Motor neuron (in vitro differentiated cells): ENCODE measurements around the gene PTPRE. TPM values are rescaled to one million over a fixed set of nuclear protein-coding genes. Genes with fewer than 3 reads are reported as not detected.
A peak's percentile ranks its signal among the peaks of the same experiment; 100 is the strongest.

Experiments used
- ATAC-seq, 8 experiments: fragments of 200-7000 bp; cut with Tn5 transposase; replicated peaks in 6 of 8; 2 replicates each; pipeline ENCODE4 v1.8.0; 2021; ENCODE audit warnings: mild to moderate bottlenecking in 8 of 8, moderate library complexity in 8 of 8
- H3K27ac ChIP-seq, 2 donors: fragments of 250-450 bp; sonication (Bioruptor Pico); 2 replicates each; pipeline ENCODE4 v1.9.0; 2021; ENCODE audit warnings: antibody characterized with exemption in 2 of 2, mild to moderate bottlenecking in 2 of 2, moderate library complexity in 1 of 2
- H3K4me1 ChIP-seq, 2 donors: fragments of 250-450 bp; sonication (Bioruptor Pico); replicated peaks in 1 of 2; 2 replicates each; pipeline ENCODE4 v1.6.1; 2021; ENCODE audit warnings: antibody characterized with exemption in 2 of 2, mild to moderate bottlenecking in 2 of 2, moderate library complexity in 1 of 2
- H3K4me3 ChIP-seq, 5 donors: fragments of 250-450 bp; sonication (Bioruptor Pico); 2 replicates each; pipeline ENCODE4 v1.9.0; 2021; ENCODE audit warnings: antibody characterized with exemption in 5 of 5, mild to moderate bottlenecking in 5 of 5, moderate library complexity in 4 of 5
- WGBS, 10 experiments: fragments of 450-650 bp; shearing (Covaris generic); methylation state at CpG; one replicate each; pipeline ENCODE4 v1.0.0; 2022; 5-methylcytosine and 5-hydroxymethylcytosine counted together
- in situ Hi-C, 9 experiments: fragments of 400-800 bp; cut with MboI; loops; one replicate each; pipeline ENCODE4 v1.15.0; 2021; ENCODE audit warnings: low sequenced_read_pairs in 9 of 9, low pct_unique_long_range_greater_than_20kb in 2 of 9; ENCODE audit not compliant: unreplicated experiment in 9 of 9
- total RNA-seq, 8 experiments: library from RNA; unstranded; fragments of 300-600 nt; gene quantifications; 2 replicates each; pipeline versions ENCODE4 v1.2.3 to v1.2.4, GENCODE V29; 2022

Gene PTPRE
- total RNA-seq, 8 experiments from 2014 or later = 0.09 to 17.6 (median 3.9) TPM

DNA sequence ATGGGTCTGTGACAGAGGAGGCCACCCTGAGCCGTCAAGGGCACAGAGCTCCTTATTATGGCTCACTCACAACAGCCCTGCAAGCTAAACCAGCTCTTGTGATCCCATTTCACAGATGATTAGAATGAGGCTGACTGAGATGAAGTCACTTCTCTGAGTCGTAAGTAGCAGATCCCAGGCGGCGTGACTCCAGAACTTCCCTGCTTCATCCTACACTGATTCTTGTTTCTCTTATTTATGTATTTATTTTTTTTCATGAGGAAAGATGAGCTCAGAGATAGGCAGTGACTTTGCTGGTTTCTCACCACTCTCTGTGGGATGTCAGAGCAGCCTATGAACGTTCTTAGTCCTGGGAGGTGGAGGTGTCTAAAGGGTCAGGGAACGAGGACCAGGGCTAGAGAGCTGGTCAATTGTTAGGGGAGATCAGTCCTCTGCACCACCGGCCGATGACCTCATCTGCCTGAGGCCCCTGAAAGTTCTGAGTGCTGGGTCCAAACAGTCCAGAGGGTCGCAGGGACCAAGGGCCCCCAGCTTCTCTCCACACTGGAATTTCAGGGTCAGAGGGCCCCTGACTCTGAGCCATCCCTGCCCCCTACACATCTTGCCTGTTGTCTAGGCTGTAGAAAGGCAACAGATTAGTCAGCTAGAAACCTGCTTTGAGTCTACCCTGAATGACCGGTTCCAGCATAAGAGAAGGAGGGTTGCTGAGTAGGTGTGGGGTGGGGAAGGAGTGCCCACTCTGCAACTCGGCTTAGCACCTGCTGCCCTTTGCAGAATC is 32.0 kb upstream of the PTPRE start:
- Histone ChIP-seq H3K4me3 (no peak overlapping the region), H3K4me1 (no peaks in the 10 kb centered on the region), H3K27ac (no peak overlapping the region)
- no peak for ATAC-seq
- WGBS, 10 experiments = 30 to 80% (median 69%) methylated on average over 1 to 7 of the region's 11 CpGs; no CpG with 5 or more reads in 3 of the 10 experiments
- in situ Hi-C loops = no loop called here

GRCh38 chr10:127875449-127875765 is 31.5 kb upstream of the PTPRE start:
- Histone ChIP-seq H3K27ac (no peak overlapping the region), H3K4me3 (no peak overlapping the region), H3K4me1 (no peaks in the 10 kb centered on the region)
- in situ Hi-C loops = no loop called here
- 0 to 86% (median 70%) methylated on average over 2 to 4 of the region's 6 CpGs; no CpG with 5 or more reads in 5 of the 10 experiments for WGBS, 10 experiments
- ATAC-seq = no peak

DNA sequence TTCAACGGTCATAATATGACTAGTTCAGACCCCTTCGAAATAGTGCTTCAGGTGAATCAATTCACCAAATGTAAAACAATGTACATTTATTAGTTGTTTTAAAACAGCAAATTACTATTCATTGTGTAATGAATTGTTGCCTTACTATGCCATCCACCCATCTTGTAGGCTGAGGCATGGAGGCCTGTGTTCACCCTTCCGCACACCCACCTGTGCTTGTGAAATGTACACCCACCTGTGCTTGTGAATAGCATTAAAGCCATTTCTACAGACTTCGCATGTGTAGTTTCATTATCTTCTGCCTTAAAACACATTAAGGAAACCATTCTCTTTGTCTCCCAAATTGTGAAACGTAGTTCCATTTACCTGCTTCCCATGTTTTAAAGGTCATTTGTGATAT is 31.0 kb upstream of the PTPRE start:
- ATAC-seq = no peak

GRCh38 chr10:127877116-127877515 is 29.8 kb upstream of the PTPRE start:
- Histone ChIP-seq H3K4me3 (no peak overlapping the region), H3K4me1 (no peaks in the 10 kb centered on the region), H3K27ac (no peak overlapping the region)
- in situ Hi-C loops = no loop called here
- 43 to 100% (median 93%) methylated on average over 1 to 4 of the region's 4 CpGs for WGBS, 10 experiments
- ATAC-seq = peak in 2 of 8 experiments; percentile 21 to 49

More for the DNA sequence above, 31.0 kb upstream of the PTPRE start:
- Histone ChIP-seq H3K4me3 (no peak overlapping the region), H3K4me1 (no peaks in the 10 kb centered on the region), H3K27ac (no peak overlapping the region)
- in situ Hi-C loops = no loop called here
- WGBS, 10 experiments = 41 to 97% (median 82%) methylated on average over 2 to 5 of the region's 5 CpGs

GRCh38 chr10:127877699-127878098 is 29.2 kb upstream of the PTPRE start:
- 21 to 85% (median 66%) methylated on average over 2 to 5 of the region's 5 CpGs; no CpG with 5 or more reads in 2 of the 10 experiments for WGBS, 10 experiments
- Histone ChIP-seq H3K4me1 (no peaks in the 10 kb centered on the region), H3K27ac (no peak overlapping the region), H3K4me3 (no peak overlapping the region)
- in situ Hi-C loops = no loop called here
- ATAC-seq = peak in 2 of 8 experiments; percentile 45 to 57

DNA sequence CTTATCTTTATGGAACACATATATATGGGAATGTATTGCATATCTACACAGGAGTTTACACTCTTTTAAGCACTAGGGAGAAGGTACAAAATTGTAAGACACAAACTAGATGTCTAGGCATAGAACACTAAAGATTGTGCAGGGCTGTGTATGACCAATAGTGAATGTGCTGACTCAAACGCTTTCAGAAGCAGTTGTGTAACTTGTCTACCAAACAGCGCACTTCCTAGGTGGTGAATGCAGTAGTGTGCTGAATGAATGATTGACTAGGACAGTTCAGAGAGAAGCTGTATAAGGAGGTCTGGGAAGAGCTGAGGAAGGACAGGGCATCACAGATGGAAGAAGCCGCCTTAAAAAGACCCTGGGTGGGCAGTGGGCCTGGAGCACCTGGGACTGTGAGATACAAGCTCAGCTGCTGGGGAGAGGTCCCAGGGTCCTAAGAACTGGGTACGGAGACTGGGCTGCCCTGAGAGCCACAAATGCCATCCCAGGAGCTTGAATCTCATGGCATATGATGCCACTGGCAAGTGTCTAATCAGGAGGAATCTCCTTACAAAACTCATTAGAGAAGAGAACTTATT is 28.3 kb upstream of the PTPRE start:
- H3K27ac ChIP-seq = no peak overlapping the region
- H3K4me3 ChIP-seq = no peak overlapping the region
- WGBS, 10 experiments = 7 to 100% (median 89%) methylated on average over 1 to 3 of the region's 4 CpGs
- H3K4me1 ChIP-seq = no peaks in the 10 kb centered on the region
- in situ Hi-C loops = no loop called here
- ATAC-seq = no peak

- 0% methylated on average over 1 of the region's 2 CpGs; no CpG with 5 or more reads in 9 of the 10 experiments for WGBS, 10 experiments
- no peak overlapping the region for H3K27ac ChIP-seq
- H3K4me3 ChIP-seq = no peak overlapping the region
- in situ Hi-C loops = no loop called here
- no peaks in the 10 kb centered on the region for H3K4me1 ChIP-seq
- no peak for ATAC-seq
Measured at GRCh38 chr10:127880557-127880956, 26.3 kb upstream of the PTPRE start.

GRCh38 chr10:127881262-127881661 is 25.6 kb upstream of the PTPRE start:
- no peak overlapping the region for H3K4me3 ChIP-seq
- in situ Hi-C loops = no loop called here
- H3K4me1 ChIP-seq = no peaks in the 10 kb centered on the region
- no peak overlapping the region for H3K27ac ChIP-seq
- no peak for ATAC-seq
- 20 to 100% (median 84%) methylated on average over 2 to 7 of the region's 8 CpGs; no CpG with 5 or more reads in 6 of the 10 experiments for WGBS, 10 experiments

DNA sequence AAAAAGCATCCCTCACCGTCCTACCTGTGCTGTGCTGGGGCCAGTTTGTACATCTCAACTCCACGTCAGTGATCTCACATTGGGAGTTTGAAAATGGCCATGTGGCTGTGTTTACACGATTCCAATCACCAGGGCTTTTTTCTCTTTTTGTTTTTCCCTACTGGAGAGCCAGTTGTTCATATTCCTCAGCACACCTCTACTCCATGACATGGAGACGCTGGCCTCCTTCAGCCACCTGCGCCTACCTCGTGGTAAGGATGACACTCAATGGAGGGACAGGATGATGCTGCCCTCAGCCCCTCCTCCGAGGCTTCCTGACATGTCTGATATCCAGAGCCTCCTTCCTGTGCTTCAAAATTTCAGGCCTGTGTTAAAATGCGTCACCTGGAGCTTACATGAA is 24.5 kb upstream of the PTPRE start:
- 8 to 100% (median 52%) methylated on average over 1 to 7 of the region's 8 CpGs; no CpG with 5 or more reads in 3 of the 10 experiments for WGBS, 10 experiments
- H3K4me1 ChIP-seq = no peaks in the 10 kb centered on the region
- ATAC-seq = no peak
- no peak overlapping the region for H3K27ac ChIP-seq
- no peak overlapping the region for H3K4me3 ChIP-seq
- in situ Hi-C loops = no loop called here

GRCh38 chr10:127882801-127883459 is 24.0 kb upstream of the PTPRE start:
- H3K27ac ChIP-seq = no peak overlapping the region
- H3K4me1 ChIP-seq = no peaks in the 10 kb centered on the region
- no peak overlapping the region for H3K4me3 ChIP-seq
- in situ Hi-C loops = no loop called here
- 0 to 100% (median 67%) methylated on average over 1 to 2 of the region's 4 CpGs; no CpG with 5 or more reads in 3 of the 10 experiments for WGBS, 10 experiments
- peak in 2 of 8 experiments; percentile 37 to 72 for ATAC-seq

DNA sequence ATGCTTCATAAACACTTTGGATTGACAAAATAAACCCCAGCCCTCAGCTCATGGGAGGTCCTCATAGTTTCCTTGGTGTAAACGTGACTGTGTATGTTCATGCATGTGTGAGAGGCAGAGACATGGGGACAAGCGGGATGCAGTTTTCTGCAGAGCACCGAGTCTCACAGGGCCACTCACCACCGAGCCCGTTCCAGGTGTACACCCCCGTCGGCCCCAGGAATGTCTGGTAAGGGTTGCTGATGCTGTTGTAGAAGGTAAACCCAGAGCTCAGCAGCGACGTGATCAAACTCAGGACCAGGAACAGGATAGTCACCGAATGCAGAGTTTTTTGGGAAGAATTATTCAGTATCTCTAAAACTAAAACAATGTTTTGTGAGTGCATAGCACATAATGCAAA is 23.4 kb upstream of the PTPRE start:
- 36 to 100% (median 80%) methylated on average over 1 to 8 of the region's 10 CpGs; no CpG with 5 or more reads in 1 of the 10 experiments for WGBS, 10 experiments
- no peak overlapping the region for H3K27ac ChIP-seq
- ATAC-seq = no peak
- H3K4me3 ChIP-seq = no peak overlapping the region
- in situ Hi-C loops = no loop called here
- no peaks in the 10 kb centered on the region for H3K4me1 ChIP-seq

GRCh38 chr10:127884501-127884900 is 22.4 kb upstream of the PTPRE start:
- in situ Hi-C loops = no loop called here

DNA sequence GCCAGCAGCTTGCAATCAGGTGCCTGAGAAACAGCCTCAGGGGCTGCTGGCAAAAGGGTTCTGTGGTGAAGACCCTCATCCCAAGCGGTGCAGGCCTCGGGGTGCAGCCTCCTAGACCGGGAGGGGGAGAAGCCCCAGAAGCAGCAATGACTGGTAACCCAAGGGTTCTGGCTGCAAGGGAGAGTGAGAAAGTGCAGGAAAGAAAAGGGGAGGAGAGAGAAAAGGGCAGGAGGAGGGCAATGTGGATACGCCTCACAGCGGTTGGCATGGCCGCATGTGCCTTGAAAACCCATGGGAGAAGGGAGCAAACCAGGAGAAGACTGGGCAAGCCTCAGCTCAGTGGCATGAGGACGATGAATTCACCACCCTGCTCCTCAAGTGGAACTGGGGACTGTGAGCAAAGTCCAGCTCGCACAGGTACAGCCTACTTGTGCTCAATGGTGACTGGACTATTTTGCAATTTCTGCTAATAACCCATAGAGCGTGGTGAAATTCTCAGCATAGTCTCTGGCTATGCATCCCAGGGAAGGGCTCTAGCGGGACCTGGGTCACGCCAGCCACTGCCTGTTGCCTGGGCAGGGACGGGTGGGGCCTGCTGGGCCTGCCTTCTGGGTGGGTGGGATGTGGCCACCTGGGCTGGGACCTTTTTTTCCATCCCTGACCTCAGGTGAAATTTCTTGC is 20.4 kb upstream of the PTPRE start:
- in situ Hi-C loops = no loop called here
- Histone ChIP-seq H3K4me1 (no peaks in the 10 kb centered on the region), H3K4me3 (no peak overlapping the region), H3K27ac (no peak overlapping the region)
- 67 to 100% (median 90%) methylated on average over 1 to 6 of the region's 12 CpGs; no CpG with 5 or more reads in 5 of the 10 experiments for WGBS, 10 experiments
- ATAC-seq = no peak

More at GRCh38 chr10:127884501-127884900, 22.4 kb upstream of the PTPRE start:
- no peak overlapping the region for H3K27ac ChIP-seq
- no peak for ATAC-seq
- whole genome bisulfite sequencing, 10 experiments = 20 to 88% (median 58%) methylated on average over 1 to 3 of the region's 5 CpGs; no CpG with 5 or more reads in 4 of the 10 experiments
- no peaks in the 10 kb centered on the region for H3K4me1 ChIP-seq
- H3K4me3 ChIP-seq = no peak overlapping the region
